Subcutaneous adipose tissue (tissue), 4 donors: Measurements from ENCODE around the gene NOTCH1. TPM values are rescaled to one million over a fixed set of nuclear protein-coding genes. Genes with fewer than 3 reads are reported as not detected.

Experiments
- CTCF ChIP-seq: fragments of 450-650 bp; IDR thresholded peaks from one replicate; pipeline ENCODE4 v1.5.1; 2016; ENCODE audit warnings: low read depth, mild to moderate bottlenecking, control low read depth, antibody characterized with exemption, moderate library complexity
- total RNA-seq, 4 donors: library from RNA; depleted of rRNA; stranded (reverse); fragments of >200 nt; gene quantifications; one replicate each; pipeline ENCODE4 v1.1.0, GENCODE V29; 2016

The NOTCH1 gene
- total RNA-seq, 4 donors from 2014 or later, result 18.0 to 94.4 (median 21.3) TPM

- TF ChIP-seq CTCF, result no peak
Observed at GRCh38 chr9:136474021-136474640, 71.7 kb downstream of the NOTCH1 start.

- TF ChIP-seq CTCF, result no peak
Observed at GRCh38 chr9:136473354-136473721, 72.5 kb downstream of the NOTCH1 start.

GRCh38 chr9:136472640-136473353, 73.1 kb downstream of the NOTCH1 start:
- no peak for TF ChIP-seq CTCF

GRCh38 chr9:136471802-136472487, 73.9 kb downstream of the NOTCH1 start:
- TF ChIP-seq CTCF, result no peak

GRCh38 chr9:136470792-136471469, 74.9 kb downstream of the NOTCH1 start:
- TF ChIP-seq CTCF, result no peak

- TF ChIP-seq CTCF, result no peak
Observed at GRCh38 chr9:136470356-136470755, 75.5 kb downstream of the NOTCH1 start.

- TF ChIP-seq CTCF, result no peak
Observed at GRCh38 chr9:136467766-136468165, 78.1 kb downstream of the NOTCH1 start.
